ENCODE results near the gene TOR1A.

- TF ChIP-seq, protein P1, sequence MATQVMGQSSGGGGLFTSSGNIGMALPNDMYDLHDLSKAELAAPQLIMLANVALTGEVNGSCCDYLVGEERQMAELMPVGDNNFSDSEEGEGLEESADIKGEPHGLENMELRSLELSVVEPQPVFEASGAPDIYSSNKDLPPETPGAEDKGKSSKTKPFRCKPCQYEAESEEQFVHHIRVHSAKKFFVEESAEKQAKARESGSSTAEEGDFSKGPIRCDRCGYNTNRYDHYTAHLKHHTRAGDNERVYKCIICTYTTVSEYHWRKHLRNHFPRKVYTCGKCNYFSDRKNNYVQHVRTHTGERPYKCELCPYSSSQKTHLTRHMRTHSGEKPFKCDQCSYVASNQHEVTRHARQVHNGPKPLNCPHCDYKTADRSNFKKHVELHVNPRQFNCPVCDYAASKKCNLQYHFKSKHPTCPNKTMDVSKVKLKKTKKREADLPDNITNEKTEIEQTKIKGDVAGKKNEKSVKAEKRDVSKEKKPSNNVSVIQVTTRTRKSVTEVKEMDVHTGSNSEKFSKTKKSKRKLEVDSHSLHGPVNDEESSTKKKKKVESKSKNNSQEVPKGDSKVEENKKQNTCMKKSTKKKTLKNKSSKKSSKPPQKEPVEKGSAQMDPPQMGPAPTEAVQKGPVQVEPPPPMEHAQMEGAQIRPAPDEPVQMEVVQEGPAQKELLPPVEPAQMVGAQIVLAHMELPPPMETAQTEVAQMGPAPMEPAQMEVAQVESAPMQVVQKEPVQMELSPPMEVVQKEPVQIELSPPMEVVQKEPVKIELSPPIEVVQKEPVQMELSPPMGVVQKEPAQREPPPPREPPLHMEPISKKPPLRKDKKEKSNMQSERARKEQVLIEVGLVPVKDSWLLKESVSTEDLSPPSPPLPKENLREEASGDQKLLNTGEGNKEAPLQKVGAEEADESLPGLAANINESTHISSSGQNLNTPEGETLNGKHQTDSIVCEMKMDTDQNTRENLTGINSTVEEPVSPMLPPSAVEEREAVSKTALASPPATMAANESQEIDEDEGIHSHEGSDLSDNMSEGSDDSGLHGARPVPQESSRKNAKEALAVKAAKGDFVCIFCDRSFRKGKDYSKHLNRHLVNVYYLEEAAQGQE (IDR thresholded peaks at IDR 0.05; ENCODE audit: unreplicated experiment), result no peak
- TF ChIP-seq, protein P2, sequence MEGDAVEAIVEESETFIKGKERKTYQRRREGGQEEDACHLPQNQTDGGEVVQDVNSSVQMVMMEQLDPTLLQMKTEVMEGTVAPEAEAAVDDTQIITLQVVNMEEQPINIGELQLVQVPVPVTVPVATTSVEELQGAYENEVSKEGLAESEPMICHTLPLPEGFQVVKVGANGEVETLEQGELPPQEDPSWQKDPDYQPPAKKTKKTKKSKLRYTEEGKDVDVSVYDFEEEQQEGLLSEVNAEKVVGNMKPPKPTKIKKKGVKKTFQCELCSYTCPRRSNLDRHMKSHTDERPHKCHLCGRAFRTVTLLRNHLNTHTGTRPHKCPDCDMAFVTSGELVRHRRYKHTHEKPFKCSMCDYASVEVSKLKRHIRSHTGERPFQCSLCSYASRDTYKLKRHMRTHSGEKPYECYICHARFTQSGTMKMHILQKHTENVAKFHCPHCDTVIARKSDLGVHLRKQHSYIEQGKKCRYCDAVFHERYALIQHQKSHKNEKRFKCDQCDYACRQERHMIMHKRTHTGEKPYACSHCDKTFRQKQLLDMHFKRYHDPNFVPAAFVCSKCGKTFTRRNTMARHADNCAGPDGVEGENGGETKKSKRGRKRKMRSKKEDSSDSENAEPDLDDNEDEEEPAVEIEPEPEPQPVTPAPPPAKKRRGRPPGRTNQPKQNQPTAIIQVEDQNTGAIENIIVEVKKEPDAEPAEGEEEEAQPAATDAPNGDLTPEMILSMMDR (conservative IDR thresholded peaks at IDR 0.05; ENCODE audit: low read depth in 2 of 2), result no peak
- TF ChIP-seq STAT1 (IDR thresholded peaks at IDR 0.05; ENCODE audit: unreplicated experiment) (no peak), ZNF462 (CRISPR knock-in tag; IDR thresholded peaks at IDR 0.05) (no peak), CREB1 (CRISPR knock-in tag; IDR thresholded peaks at IDR 0.05; ENCODE audit: low read depth) (no peak), EZH2phosphoT487 (IDR thresholded peaks at IDR 0.05; ENCODE audit: unreplicated experiment) (no peak)
Observed at GRCh38 chr9:129812385-129812784, 11.6 kb downstream of the TOR1A start.

Measured in GM23338 (cell line).